Measurements from ENCODE around the gene RMDN3.
A peak's percentile ranks its signal among the peaks of the same experiment; 100 is the strongest.

Gene RMDN3

GRCh38 chr15:40747685-40748631 is 7.1 kb downstream of the RMDN3 start:
- no peak for DNase-seq

- DNase-seq, result no peak
Observed at GRCh38 chr15:40746916-40747418, 8.1 kb downstream of the RMDN3 start.

DNA sequence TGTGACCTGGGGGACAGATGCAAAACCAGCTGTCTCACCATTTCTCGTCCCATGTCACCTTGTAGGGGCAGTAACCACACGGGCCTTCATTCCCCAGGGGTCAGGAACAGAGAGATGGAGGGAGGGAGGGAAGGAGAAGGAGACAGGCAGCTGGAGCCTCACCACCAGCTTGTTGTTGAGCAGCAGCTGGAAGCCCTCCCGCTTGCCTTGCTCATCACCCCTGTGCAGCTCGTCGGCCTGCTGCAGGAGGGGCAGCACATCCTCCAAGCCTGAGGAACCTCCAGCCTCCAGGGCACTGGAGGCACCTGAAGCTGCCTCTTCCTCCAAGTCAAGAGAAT is 10.3 kb downstream of the RMDN3 start:
- DNase-seq, result no peak

GRCh38 chr15:40743921-40744814 is 10.9 kb downstream of the RMDN3 start:
- no peak for DNase-seq

GRCh38 chr15:40743485-40743901 is 11.6 kb downstream of the RMDN3 start:
- no peak for DNase-seq

GRCh38 chr15:40739854-40740253 is 15.2 kb downstream of the RMDN3 start:
- DNase-seq, result no peak

DNA sequence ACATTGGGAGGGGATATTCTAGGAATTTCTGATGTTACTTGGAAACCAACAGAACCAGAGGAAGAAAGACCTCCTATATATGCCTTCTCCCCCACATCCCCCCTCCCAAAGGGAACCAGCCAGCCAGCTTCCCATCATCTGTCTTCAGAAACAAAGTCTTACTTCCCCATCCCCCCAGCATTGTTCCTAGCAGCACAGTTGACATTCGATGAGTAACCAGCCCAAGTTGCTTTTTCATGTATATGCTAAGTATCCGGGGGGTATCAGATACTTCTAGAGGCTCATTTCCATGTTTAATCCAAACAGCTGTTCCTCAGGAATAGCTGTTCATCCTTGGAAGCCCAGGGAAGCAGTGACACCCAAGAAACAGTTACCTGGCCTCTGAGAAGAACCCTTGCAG is 16.0 kb downstream of the RMDN3 start:
- DNase-seq, result no peak

DNA sequence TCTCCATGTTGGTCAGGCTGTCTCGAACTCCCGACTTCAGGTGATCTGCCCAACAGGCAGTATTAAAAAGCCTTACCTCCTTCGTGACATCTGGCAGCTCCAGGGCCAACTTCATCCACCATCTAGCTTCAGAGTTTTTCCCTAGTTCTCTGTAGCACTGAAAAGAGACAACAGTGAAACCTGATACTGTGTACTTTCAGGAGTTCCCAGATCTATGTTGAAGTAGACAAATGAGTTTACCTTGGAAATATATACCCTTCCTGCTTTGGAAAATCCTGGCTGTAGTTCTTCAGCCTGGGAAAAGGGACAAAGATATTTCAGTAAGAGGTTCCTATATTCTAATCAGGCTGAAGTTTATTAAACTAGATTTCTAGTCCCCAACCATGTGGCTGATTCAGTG is 18.0 kb downstream of the RMDN3 start:
- DNase-seq, result no peak

DNA sequence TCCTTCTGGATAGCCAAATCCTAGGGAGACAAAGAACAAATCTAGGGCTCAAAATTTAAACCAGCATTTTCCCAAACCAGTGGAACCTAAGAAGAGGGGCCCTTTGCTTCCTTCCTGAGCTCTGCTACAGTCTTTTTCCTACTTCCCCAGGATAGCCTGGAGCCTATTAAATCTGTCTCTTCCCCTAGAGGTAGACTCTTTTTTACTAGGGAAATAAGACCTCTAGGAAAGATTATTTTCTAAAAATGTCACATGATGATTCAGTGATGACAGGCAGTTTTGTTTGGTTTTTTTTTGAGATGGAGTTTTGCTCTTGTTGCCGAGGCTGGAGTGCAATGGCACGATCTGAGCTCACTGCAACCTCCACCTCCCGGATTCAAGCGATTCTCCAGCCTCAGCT is 18.5 kb downstream of the RMDN3 start:
- no peak for DNase-seq

DNA sequence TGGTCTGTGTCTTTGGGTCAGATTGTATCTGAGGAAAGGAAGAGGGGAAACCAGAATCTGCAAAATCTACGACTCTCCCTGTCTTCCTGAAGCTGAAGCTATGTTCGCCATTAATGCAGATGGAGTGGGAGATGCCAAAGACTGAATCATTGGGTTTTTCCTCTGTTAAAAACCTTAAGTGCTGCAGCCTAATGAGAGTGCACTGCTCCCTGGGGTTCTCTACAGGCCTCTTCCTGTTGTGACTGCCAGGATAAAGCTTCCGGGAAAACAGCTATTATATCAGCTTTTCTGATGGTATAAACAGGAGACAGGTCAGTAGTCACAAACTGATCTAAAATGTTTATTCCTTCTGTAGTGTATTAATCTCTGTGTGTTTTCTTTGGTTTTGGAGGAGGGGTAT is 24.0 kb downstream of the RMDN3 start:
- DNase-seq, result no peak

GRCh38 chr15:40723919-40724318 is 31.1 kb downstream of the RMDN3 start:
- DNase-seq, result no peak

DNA sequence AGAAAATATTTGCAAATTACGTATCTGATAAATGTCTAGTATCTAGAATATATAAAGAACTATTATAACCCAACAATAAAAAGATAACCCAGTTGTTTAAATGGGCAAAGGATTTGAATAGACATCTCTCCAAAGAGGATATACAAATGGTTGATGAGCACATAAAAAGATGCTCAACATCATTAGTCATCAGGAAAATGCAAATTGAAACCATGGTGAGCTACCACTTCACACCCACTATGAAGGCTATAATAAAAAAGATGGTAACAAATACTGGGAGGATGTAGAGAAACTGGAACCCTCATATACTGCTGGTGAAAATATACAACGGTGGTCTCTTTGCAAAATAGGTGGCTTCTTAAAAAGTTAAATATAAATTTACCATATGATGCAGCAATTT is 32.1 kb downstream of the RMDN3 start:
- DNase-seq, result no peak

DNA sequence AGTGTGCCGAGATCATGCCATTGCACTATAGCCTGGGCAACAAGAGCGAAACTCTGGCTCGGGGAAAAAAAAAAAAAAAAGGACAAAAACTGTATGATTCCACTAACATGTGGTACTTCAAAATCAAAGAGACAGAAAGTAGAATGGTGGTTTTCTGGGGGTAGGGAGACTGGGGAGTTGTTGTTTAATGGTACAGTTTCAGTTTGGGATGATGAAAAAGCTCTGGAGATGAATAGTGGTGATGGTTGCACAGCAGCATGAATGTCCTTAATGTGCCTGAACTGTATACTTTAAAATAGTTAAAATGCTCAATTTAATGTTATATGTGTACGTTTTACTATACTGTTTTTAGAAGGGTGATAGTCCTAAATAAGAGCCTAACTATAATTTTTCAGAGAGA is 32.7 kb downstream of the RMDN3 start:
- DNase-seq, result no peak

DNA sequence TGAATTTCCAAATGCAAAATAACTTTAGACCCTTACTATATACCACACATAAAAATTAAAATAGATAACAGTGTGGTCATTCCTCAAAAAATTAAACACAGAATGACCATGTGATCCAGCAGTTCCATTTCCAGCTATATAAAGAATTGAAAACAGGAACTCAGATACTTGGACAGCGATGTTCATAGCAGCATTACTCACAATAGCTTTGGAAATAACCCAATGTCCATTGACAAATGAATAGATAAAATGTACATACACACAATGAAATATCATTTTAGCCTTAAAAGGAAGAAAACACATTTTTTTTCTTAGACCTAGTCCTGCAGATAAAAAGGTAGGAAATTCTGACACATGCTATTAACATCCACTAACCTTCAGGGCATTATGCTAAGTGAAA is 33.4 kb downstream of the RMDN3 start:
- no peak for DNase-seq

GRCh38 chr15:40716165-40716564 is 38.9 kb downstream of the RMDN3 start:
- DNase-seq, result no peak

DNA sequence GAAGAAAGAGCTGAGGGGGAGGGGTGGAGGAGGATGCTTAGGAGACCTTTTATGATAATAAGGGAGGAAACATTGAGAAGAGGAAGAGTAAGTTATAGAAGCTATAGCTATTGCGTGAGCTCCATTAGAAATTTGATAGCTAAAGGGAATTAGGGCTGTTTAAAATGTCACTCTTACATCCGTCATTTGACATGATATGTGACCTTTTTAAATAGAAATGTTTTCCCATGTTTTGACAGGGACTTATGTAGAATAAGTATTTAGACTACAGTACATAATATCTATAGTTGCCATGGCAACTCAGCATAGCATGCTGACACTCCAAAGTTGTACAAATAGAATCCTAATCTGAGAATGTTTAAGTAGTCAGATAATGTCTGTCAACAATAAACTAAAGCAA is 40.9 kb downstream of the RMDN3 start:
- no peak for DNase-seq

- no peak for DNase-seq
Observed at GRCh38 chr15:40706121-40706520, 48.9 kb downstream of the RMDN3 start.

DNA sequence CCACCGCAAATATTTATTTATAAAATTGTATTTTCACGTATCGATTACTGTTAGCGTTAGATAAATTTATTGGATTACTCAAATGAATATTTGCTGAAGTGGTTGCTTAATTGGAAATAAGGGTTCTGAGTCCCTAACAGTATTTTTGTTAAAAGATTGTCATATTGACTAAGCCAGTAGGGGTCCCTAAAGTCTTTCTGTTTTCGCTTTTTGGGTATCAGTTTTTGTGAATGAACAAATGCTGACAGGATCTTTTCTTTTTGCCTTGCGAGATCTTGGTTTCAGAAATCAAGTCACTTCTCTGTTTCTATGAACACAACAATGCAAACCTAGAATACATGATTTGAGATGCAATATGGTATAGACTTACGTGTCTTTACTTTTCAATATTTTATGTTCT is 53.0 kb downstream of the RMDN3 start:
- DNase-seq, result no peak

- DNase-seq, result no peak
Observed at GRCh38 chr15:40697916-40698315, 57.1 kb downstream of the RMDN3 start.

DNA sequence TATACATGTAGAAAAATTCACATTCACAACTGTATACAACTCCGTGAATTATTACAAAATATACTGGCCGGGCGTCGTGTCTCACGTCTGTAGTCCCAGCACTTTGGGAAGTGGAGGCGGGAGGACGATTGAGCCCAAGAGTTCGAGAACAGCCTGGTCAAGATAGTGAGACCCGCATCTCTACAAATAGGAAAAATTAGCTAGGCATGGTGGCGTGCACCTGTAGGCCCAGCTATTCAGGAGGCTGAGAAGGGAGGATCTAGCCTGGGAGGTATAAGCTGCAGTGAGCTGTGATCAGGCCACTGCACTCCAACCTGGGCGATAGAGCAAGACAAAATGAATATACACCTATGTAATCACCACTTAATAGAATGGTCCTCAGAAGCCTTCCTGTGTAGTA is 58.8 kb downstream of the RMDN3 start:
- no peak for DNase-seq

DNA sequence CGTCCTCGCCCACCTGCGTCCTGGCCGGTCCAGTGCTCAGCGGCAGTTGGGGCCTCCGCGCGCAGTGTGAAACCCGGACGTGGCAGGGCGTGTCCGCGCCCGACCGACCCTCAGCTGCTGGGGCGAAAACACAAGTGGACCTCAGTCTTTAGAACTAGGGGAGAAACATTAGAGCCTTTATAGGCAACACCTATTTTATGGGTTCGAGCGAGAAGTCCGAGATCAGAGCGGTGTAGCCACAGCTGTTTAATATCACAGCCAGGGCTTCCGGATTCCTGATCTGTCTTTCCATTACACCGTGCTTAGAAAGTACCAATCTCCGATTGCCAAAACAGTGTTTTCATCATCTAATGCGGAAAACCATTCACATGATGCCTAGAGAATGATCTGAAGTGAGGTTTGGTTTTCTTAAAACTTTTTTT is 59.6 kb downstream of the RMDN3 start:
- no peak for DNase-seq

DNA sequence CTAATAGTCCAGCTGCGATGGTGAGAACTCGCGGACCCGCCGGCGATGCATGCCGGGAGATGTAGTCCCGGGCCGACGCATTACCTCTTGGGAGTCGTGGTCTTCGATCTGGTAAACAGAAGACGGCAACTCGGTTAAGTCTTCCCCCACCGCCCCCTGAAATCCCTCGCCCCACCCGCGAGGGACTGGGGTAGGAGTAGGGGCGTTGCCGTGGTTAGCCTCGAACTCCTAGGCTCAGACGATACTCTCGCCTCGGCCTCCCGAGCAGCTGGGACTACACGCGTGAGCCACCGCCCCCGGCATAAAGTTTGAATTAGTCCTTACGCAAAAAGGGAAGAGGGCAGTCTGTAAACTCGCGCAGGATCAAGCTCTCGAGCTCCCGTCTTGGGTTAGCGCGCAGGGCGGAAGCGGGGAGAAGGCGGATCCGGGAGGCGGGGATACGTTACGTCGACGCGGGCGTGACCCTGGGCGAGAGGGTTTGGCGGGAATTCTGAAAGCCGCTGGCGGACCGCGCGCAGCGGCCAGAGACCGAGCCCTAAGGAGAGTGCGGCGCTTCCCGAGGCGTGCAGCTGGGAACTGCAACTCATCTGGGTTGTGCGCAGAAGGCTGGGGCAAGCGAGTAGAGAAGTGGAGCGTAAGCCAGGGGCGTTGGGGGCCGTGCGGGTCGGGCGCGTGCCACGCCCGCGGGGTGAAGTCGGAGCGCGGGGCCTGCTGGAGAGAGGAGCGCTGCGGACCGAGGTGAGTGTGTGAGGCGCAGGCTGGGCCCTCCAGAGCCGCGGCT is 60.2 kb downstream of the RMDN3 start, which contains the start of gene RAD51:
Gene RAD51, plus strand, starts transcription at position 487 of the 781 bp plus-strand sequence. CDS start 3,585 bp downstream, outside the sequence.
- peak; percentile 76 to 81 for DNase-seq
